H9 (cell line): ENCODE measurements around the gene ENKD1. TPM values are rescaled to one million over a fixed set of nuclear protein-coding genes. Genes with fewer than 3 reads are reported as not detected.
"Not testable (repeated sequence)": the region's sequence is repeated elsewhere in the genome, so short reads cannot be mapped to it uniquely, and the experiment has no call there.

ENCODE experiments used
- DNase-seq: peaks from one replicate; pipeline ENCODE4 v3.0.0-alpha.2; 2017
- H2AFZ ChIP-seq: one replicate; pipeline ENCODE4 v1.6.1; 2013; ENCODE audit warnings: mild to moderate bottlenecking, low read length, control low read depth, moderate library complexity
- H2AK5ac ChIP-seq: 2 replicates; pipeline ENCODE4 v1.6.1; 2013; ENCODE audit warnings: low read length, control low read depth, mixed read lengths; ENCODE audit not compliant: insufficient read length
- H2BK120ac ChIP-seq: one replicate; pipeline ENCODE4 v1.6.1; 2013; ENCODE audit warnings: low read depth, mild to moderate bottlenecking, low read length, control low read depth, inconsistent platforms; ENCODE audit not compliant: poor library complexity, severe bottlenecking
- H2BK12ac ChIP-seq: 2 replicates; pipeline ENCODE4 v1.6.1; 2013; ENCODE audit warnings: low read length, control low read depth, mixed read lengths, low read depth; ENCODE audit not compliant: insufficient read length
- H2BK15ac ChIP-seq: 2 replicates; pipeline ENCODE4 v1.6.1; 2013; ENCODE audit warnings: low read depth, low read length, control low read depth
- H2BK20ac ChIP-seq: one replicate; pipeline ENCODE4 v1.6.1; 2013; ENCODE audit warnings: low read depth, mild to moderate bottlenecking, low read length, control low read depth, inconsistent platforms; ENCODE audit not compliant: poor library complexity, severe bottlenecking
- H2BK5ac ChIP-seq: 2 replicates; pipeline ENCODE4 v1.6.1; 2013; ENCODE audit warnings: low read length, control low read depth, mixed read lengths; ENCODE audit not compliant: insufficient read length
- H3K14ac ChIP-seq: 2 replicates; pipeline ENCODE4 v1.6.1; 2013; ENCODE audit warnings: low read length, control low read depth; ENCODE audit not compliant: insufficient read depth
- H3K18ac ChIP-seq: 2 replicates; pipeline ENCODE4 v1.6.1; 2013; ENCODE audit warnings: low read depth, mild to moderate bottlenecking, mixed read lengths, low read length, control low read depth; ENCODE audit not compliant: insufficient read length
- H3K23ac ChIP-seq: 2 replicates; pipeline ENCODE4 v1.6.1; 2013; ENCODE audit warnings: low read length, control low read depth, mixed read lengths, low read depth; ENCODE audit not compliant: insufficient read length
- H3K23me2 ChIP-seq: 2 replicates; pipeline ENCODE4 v1.6.1; 2013; ENCODE audit warnings: low read depth, mild to moderate bottlenecking, mixed read lengths, low read length, control low read depth; ENCODE audit not compliant: insufficient read length, poor library complexity, severe bottlenecking
- H3K27ac ChIP-seq: 2 replicates; pipeline ENCODE4 v1.5.1; 2013; ENCODE audit warnings: low read length, control low read depth, mixed read lengths, low read depth; ENCODE audit not compliant: insufficient read length
- H3K27me3 ChIP-seq: 2 replicates; pipeline ENCODE4 v1.6.1; 2013; ENCODE audit warnings: low read length, control low read depth, inconsistent platforms; ENCODE audit not compliant: insufficient read depth
- H3K4ac ChIP-seq: 2 replicates; pipeline ENCODE4 v1.6.1; 2013; ENCODE audit warnings: low read depth, mild to moderate bottlenecking, control low read depth, inconsistent platforms, low read length, moderate library complexity
- H3K4me1 ChIP-seq: 2 replicates; pipeline ENCODE4 v1.6.1; 2013; ENCODE audit warnings: low read length, control low read depth, inconsistent platforms; ENCODE audit not compliant: insufficient read depth
- H3K4me2 ChIP-seq: 2 replicates; pipeline ENCODE4 v1.6.1; 2013; ENCODE audit warnings: low read length, control low read depth, mixed read lengths; ENCODE audit not compliant: insufficient read length, insufficient read depth
- H3K56ac ChIP-seq: 2 replicates; pipeline ENCODE4 v1.6.1; 2013; ENCODE audit warnings: low read depth, mild to moderate bottlenecking, mixed read lengths, low read length, control low read depth; ENCODE audit not compliant: insufficient read length
- H3K79me1 ChIP-seq: 2 replicates; pipeline ENCODE4 v1.6.1; 2013; ENCODE audit warnings: low read depth, mild to moderate bottlenecking, moderate library complexity, low read length, control low read depth, inconsistent platforms; ENCODE audit not compliant: insufficient read depth, poor library complexity, severe bottlenecking
- H3K79me2 ChIP-seq: 2 replicates; pipeline ENCODE4 v1.6.1; 2013; ENCODE audit warnings: low read length, control low read depth, inconsistent platforms; ENCODE audit not compliant: insufficient read depth
- H3K9ac ChIP-seq: 2 replicates; pipeline ENCODE4 v1.6.1; 2013; ENCODE audit warnings: low read length, control low read depth, mixed read lengths; ENCODE audit not compliant: insufficient read length; ENCODE audit errors: extremely low read depth
- H3K9me3 ChIP-seq: one replicate; pipeline ENCODE4 v1.6.1; 2013; ENCODE audit warnings: low read depth, low read length, inconsistent platforms; ENCODE audit not compliant: control insufficient read depth
- H3T11ph ChIP-seq: one replicate; pipeline ENCODE4 v1.6.1; 2013; ENCODE audit warnings: mild to moderate bottlenecking, low read length, control low read depth, inconsistent platforms
- H4K20me1 ChIP-seq: one replicate; pipeline ENCODE4 v1.6.1; 2013; ENCODE audit not compliant: control insufficient read depth, insufficient read length, insufficient read depth
- H4K5ac ChIP-seq: 2 replicates; pipeline ENCODE4 v1.6.1; 2013; ENCODE audit warnings: low read depth, mild to moderate bottlenecking, mixed read lengths, low read length, control low read depth; ENCODE audit not compliant: insufficient read length
- H4K8ac ChIP-seq: replicated peaks from 2 replicates; pipeline ENCODE4 v1.6.1; 2013; ENCODE audit warnings: low read length, control low read depth, mixed read lengths, low read depth; ENCODE audit not compliant: insufficient read length
- H4K91ac ChIP-seq: 2 replicates; pipeline ENCODE4 v1.6.1; 2013; ENCODE audit warnings: low read depth, mild to moderate bottlenecking, moderate library complexity, mixed read lengths, low read length, control low read depth; ENCODE audit not compliant: insufficient read length
- H3K27ac Mint-ChIP-seq, 3 experiments: 2 replicates in 2 of 3; 3 replicates in 1 of 3; pipeline ENCODE4 v1.8.0; 2020 to 2021; ENCODE audit warnings: mixed read lengths in 3 of 3, mild to moderate bottlenecking in 1 of 3, moderate library complexity in 1 of 3
- H3K27me3 Mint-ChIP-seq: 2 replicates; pipeline ENCODE4 v1.8.0; 2021; ENCODE audit warnings: low read depth, mild to moderate bottlenecking, moderate library complexity, mixed read lengths
- H3K36me3 Mint-ChIP-seq, 3 experiments: 2 replicates in 2 of 3; 3 replicates in 1 of 3; pipeline ENCODE4 v1.8.0; 2020 to 2021; ENCODE audit warnings: low read depth in 3 of 3, mixed read lengths in 3 of 3; ENCODE audit not compliant: insufficient read depth in 1 of 3
- H3K4me1 Mint-ChIP-seq, 2 experiments: 2 replicates each; pipeline ENCODE4 v1.8.0; 2020; ENCODE audit warnings: mixed read lengths in 2 of 2
- H3K4me3 Mint-ChIP-seq, 2 experiments: 2 replicates in 1 of 2; 3 replicates in 1 of 2; pipeline ENCODE4 v1.8.0; 2020 to 2021; ENCODE audit warnings: mild to moderate bottlenecking in 2 of 2, mixed read lengths in 2 of 2, moderate library complexity in 1 of 2
- H3K9me3 Mint-ChIP-seq, 2 experiments: 2 replicates in 1 of 2; 3 replicates in 1 of 2; pipeline ENCODE4 v1.8.0; 2020; ENCODE audit warnings: mild to moderate bottlenecking in 2 of 2, mixed read lengths in 2 of 2, moderate library complexity in 1 of 2
- CTCF ChIP-seq: fragments of 200-600 bp; sonication (generic); conservative IDR thresholded peaks from 3 replicates; pipeline ENCODE4 v1.8.0; 2021; ENCODE audit warnings: antibody characterized with exemption, mild to moderate bottlenecking
- WGBS: extraction: QIAGEN DNeasy Blood & Tissue Kit; methylation state at CpG from one replicate; pipeline ENCODE4 v1.1.7; 2013; ENCODE audit warnings: missing lambda C conversion rate, low lambda C conversion rate, mixed read lengths; ENCODE audit not compliant: insufficient read length; ENCODE audit errors: extremely low coverage; 5-methylcytosine and 5-hydroxymethylcytosine counted together
- total RNA-seq: library from RNA; stranded (reverse); gene quantifications from 2 replicates; pipeline ENCODE4 v1.2.1, GENCODE V29; 2021

The ENKD1 gene
- total RNA-seq, 1 experiment from 2014 or later: 9.5 TPM

GRCh38 chr16:67694611-67695010, 28.1 kb upstream of the ENKD1 start:
- Mint-ChIP-seq H3K4me3 (no peak overlapping the region), H3K9me3 (peaks cover 0 to 4% of the 10 kb centered on the region in 2 experiments; a peak in 2 of 5 replicates), H3K27me3 (no peaks in the 10 kb centered on the region), H3K36me3 (peaks cover 5 to 6% (median 6%) of the 10 kb centered on the region in 3 experiments; a peak in 5 of 7 replicates), H3K4me1 (no peaks in the 10 kb centered on the region), H3K27ac (peak overlapping the region in 1 of 3 experiments; percentile 64; a peak in 1 of 7 replicates)
- Histone ChIP-seq H4K5ac (no peak overlapping the region), H3K79me1 (no peaks in the 10 kb centered on the region), H2BK15ac (no peak overlapping the region), H3K18ac (no peak overlapping the region), H3K9me3 (no peaks in the 10 kb centered on the region), H3K4me1 (no peaks in the 10 kb centered on the region), H2AK5ac (no peak overlapping the region), H4K8ac (no peak overlapping the region), H3K27me3 (no peaks in the 10 kb centered on the region), H3K4me2 (no peak overlapping the region), H3K23ac (no peak overlapping the region), H2BK20ac (no peak overlapping the region), H2AFZ (no peak overlapping the region), H3T11ph (no peak overlapping the region), H3K27ac (no peak overlapping the region), H2BK5ac (no peak overlapping the region), H3K4ac (no peak overlapping the region), H3K79me2 (no peaks in the 10 kb centered on the region), H4K20me1 (no peaks in the 10 kb centered on the region), H2BK12ac (no peak overlapping the region), H3K23me2 (no peaks in the 10 kb centered on the region), H3K9ac (no peak overlapping the region), H4K91ac (no peak overlapping the region), H3K56ac (no peak overlapping the region), H3K14ac (no peak overlapping the region), H2BK120ac (no peak overlapping the region)
- DNase-seq: no peak
- no peak for TF ChIP-seq CTCF
- WGBS: no CpG with 5 or more reads among the region's 2 CpGs

GRCh38 chr16:67693517-67694285, 27.2 kb upstream of the ENKD1 start:
- H3K23me2 ChIP-seq, H3K4me1 Mint-ChIP-seq, H3K9me3 ChIP-seq, H2AK5ac ChIP-seq, H2AFZ ChIP-seq, H3K14ac ChIP-seq, DNase-seq, H3K23ac ChIP-seq, H3K79me1 ChIP-seq, H3K27ac Mint-ChIP-seq, H3K4me1 ChIP-seq, H3K27me3 ChIP-seq, H3K4ac ChIP-seq, H4K5ac ChIP-seq, H3K27ac ChIP-seq, H3K36me3 Mint-ChIP-seq, H4K20me1 ChIP-seq, H3K27me3 Mint-ChIP-seq, H3K79me2 ChIP-seq, H3K4me2 ChIP-seq, H2BK15ac ChIP-seq, H3T11ph ChIP-seq, H2BK12ac ChIP-seq, H4K91ac ChIP-seq, H3K4me3 Mint-ChIP-seq, H3K9me3 Mint-ChIP-seq, H4K8ac ChIP-seq, H2BK120ac ChIP-seq, H2BK20ac ChIP-seq, H2BK5ac ChIP-seq, H3K18ac ChIP-seq, H3K9ac ChIP-seq, H3K56ac ChIP-seq: not testable (repeated sequence)
- no CpG with 5 or more reads among the region's 8 CpGs for WGBS
